Measurements from ENCODE around the gene MPDZ.

MPDZ gene

GRCh38 chr9:13279284-13280141, at the start of gene MPDZ:
TSS of gene MPDZ (minus strand) at chr9:13279692. CDS start at chr9:13250315, 29,377 bp downstream.
- DNase-seq (ENCODE audit: low read depth): no peak
- H3K4me3 ChIP-seq (ENCODE audit: low read depth, low read length): peak within 1 kb of the TSS; percentile 57
- no peak for TF ChIP-seq CTCF (IDR thresholded peaks at IDR 0.05; ENCODE audit: control insufficient read depth, extremely low read depth, insufficient read depth)

- peak; percentile 35 for DNase-seq (ENCODE audit: low read depth)
- TF ChIP-seq CTCF (IDR thresholded peaks at IDR 0.05; ENCODE audit: control insufficient read depth, extremely low read depth, insufficient read depth): no peak
- H3K4me3 ChIP-seq (ENCODE audit: low read depth, low read length): no peak overlapping the region
Observed at GRCh38 chr9:13324988-13325387, 45.5 kb upstream of the MPDZ start.

GRCh38 chr9:13322828-13323550, 43.5 kb upstream of the MPDZ start:
- TF ChIP-seq CTCF (IDR thresholded peaks at IDR 0.05; ENCODE audit: control insufficient read depth, extremely low read depth, insufficient read depth): no peak
- DNase-seq (ENCODE audit: low read depth): no peak

GRCh38 chr9:13318027-13318426, 38.5 kb upstream of the MPDZ start:
- H3K4me3 ChIP-seq (ENCODE audit: low read depth, low read length): no peak overlapping the region
- no peak for TF ChIP-seq CTCF (IDR thresholded peaks at IDR 0.05; ENCODE audit: control insufficient read depth, extremely low read depth, insufficient read depth)
- no peak for DNase-seq (ENCODE audit: low read depth)

More at GRCh38 chr9:13322828-13323550, 43.5 kb upstream of the MPDZ start:
- no peak overlapping the region for H3K4me3 ChIP-seq (ENCODE audit: low read depth, low read length)

GRCh38 chr9:13296972-13297371, 17.5 kb upstream of the MPDZ start:
- no peak for TF ChIP-seq CTCF (IDR thresholded peaks at IDR 0.05; ENCODE audit: control insufficient read depth, extremely low read depth, insufficient read depth)
- no peak for DNase-seq (ENCODE audit: low read depth)
- H3K4me3 ChIP-seq (ENCODE audit: low read depth, low read length): no peak overlapping the region

- no peak for TF ChIP-seq CTCF (IDR thresholded peaks at IDR 0.05; ENCODE audit: control insufficient read depth, extremely low read depth, insufficient read depth)
- H3K4me3 ChIP-seq (ENCODE audit: low read depth, low read length): no peak overlapping the region
Observed at GRCh38 chr9:13295556-13295955, 16.1 kb upstream of the MPDZ start.

More at GRCh38 chr9:13295556-13295955, 16.1 kb upstream of the MPDZ start:
- DNase-seq (ENCODE audit: low read depth): no peak
